HL-60 (cell line): ENCODE results near the gene C14orf132.

ENCODE experiments used
- DNase-seq, 2 experiments: peaks; one replicate each; pipeline ENCODE4 v3.0.0-alpha.2; 2010 to 2020; ENCODE audit warnings: low read depth in 1 of 2, low spot score in 1 of 2
- H3K27ac ChIP-seq: fragments of 250-450 bp; sonication (Bioruptor Pico); replicated peaks from 2 replicates; pipeline ENCODE4 v1.5.1; 2020; ENCODE audit warnings: mild to moderate bottlenecking, moderate library complexity
- H3K27me3 ChIP-seq: fragments of 250-450 bp; sonication (Bioruptor Pico); 2 replicates; pipeline ENCODE4 v1.5.1; 2021; ENCODE audit warnings: mild to moderate bottlenecking, moderate library complexity; ENCODE audit not compliant: insufficient read depth, poor library complexity, severe bottlenecking
- H3K4me3 ChIP-seq: replicated peaks from 2 replicates; pipeline ENCODE4 v1.5.1; 2011; ENCODE audit warnings: mild to moderate bottlenecking, control low read depth, low read length; ENCODE audit not compliant: insufficient read depth
- CTCF ChIP-seq: IDR thresholded peaks from one replicate; pipeline ENCODE4 v1.5.1; 2011; ENCODE audit warnings: low read length, control low read depth, inconsistent platforms; ENCODE audit not compliant: insufficient read depth
- GABPA ChIP-seq: IDR thresholded peaks from 2 replicates; pipeline ENCODE4 v1.6.1; 2012; ENCODE audit warnings: low read depth
- POLR2AphosphoS5 ChIP-seq: IDR thresholded peaks from 2 replicates; pipeline ENCODE4 v1.6.1; 2012; ENCODE audit warnings: low read depth
- SPI1 ChIP-seq: IDR thresholded peaks from 2 replicates; pipeline ENCODE4 v1.6.1; 2012; ENCODE audit warnings: low read depth, mild to moderate bottlenecking, borderline replicate concordance
- TF ChIP-seq, protein P1 (sequence below): IDR thresholded peaks from 2 replicates; pipeline ENCODE4 v1.6.1; 2012; ENCODE audit warnings: low read depth; ENCODE audit not compliant: insufficient replicate concordance

Gene C14orf132

DNA sequence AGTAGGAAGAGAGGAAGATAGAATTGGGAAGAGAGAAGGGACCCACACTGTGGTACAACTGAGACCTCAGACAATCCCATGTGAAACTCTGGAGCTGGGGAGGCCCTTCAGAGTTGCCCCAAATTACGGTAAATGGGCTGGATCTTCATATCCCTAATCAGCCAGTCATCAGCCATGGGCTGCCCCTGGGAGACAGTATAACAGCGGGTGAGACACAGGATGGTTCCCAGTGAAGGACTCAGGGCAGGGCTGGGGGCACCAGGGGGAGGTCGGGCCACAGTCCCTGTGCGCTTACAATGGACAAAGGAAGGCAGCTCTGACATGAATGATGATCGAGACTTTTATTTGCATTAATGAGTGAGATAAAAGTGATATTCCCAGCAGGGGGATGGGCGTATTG lies 91.2 kb downstream of the C14orf132 start:
- no peak for DNase-seq

GRCh38 chr14:96130854-96131253 lies 91.7 kb downstream of the C14orf132 start:
- Histone ChIP-seq H3K27me3 (no peaks in the 10 kb centered on the region), H3K4me3 (no peak overlapping the region), H3K27ac (peak overlapping the region; percentile 61)
- peak in 1 of 2 experiments; percentile 51 for DNase-seq
- TF ChIP-seq POLR2AphosphoS5 (no peak), CTCF (no peak), SPI1 (no peak), GABPA (no peak)
- TF ChIP-seq, protein P1, sequence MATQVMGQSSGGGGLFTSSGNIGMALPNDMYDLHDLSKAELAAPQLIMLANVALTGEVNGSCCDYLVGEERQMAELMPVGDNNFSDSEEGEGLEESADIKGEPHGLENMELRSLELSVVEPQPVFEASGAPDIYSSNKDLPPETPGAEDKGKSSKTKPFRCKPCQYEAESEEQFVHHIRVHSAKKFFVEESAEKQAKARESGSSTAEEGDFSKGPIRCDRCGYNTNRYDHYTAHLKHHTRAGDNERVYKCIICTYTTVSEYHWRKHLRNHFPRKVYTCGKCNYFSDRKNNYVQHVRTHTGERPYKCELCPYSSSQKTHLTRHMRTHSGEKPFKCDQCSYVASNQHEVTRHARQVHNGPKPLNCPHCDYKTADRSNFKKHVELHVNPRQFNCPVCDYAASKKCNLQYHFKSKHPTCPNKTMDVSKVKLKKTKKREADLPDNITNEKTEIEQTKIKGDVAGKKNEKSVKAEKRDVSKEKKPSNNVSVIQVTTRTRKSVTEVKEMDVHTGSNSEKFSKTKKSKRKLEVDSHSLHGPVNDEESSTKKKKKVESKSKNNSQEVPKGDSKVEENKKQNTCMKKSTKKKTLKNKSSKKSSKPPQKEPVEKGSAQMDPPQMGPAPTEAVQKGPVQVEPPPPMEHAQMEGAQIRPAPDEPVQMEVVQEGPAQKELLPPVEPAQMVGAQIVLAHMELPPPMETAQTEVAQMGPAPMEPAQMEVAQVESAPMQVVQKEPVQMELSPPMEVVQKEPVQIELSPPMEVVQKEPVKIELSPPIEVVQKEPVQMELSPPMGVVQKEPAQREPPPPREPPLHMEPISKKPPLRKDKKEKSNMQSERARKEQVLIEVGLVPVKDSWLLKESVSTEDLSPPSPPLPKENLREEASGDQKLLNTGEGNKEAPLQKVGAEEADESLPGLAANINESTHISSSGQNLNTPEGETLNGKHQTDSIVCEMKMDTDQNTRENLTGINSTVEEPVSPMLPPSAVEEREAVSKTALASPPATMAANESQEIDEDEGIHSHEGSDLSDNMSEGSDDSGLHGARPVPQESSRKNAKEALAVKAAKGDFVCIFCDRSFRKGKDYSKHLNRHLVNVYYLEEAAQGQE = no peak

More for the DNA sequence above, 91.2 kb downstream of the C14orf132 start:
- no peaks in the 10 kb centered on the region for H3K27me3 ChIP-seq
- TF ChIP-seq, protein P1 = no peak
- TF ChIP-seq CTCF = no peak
- TF ChIP-seq POLR2AphosphoS5 = no peak
- no peak overlapping the region for H3K4me3 ChIP-seq
- H3K27ac ChIP-seq = peak overlapping the region; percentile 61

GRCh38 chr14:96131836-96132235 lies 92.7 kb downstream of the C14orf132 start:
- DNase-seq = no peak
- Histone ChIP-seq H3K4me3 (no peak overlapping the region), H3K27me3 (no peaks in the 10 kb centered on the region), H3K27ac (no peak overlapping the region)
- TF ChIP-seq POLR2AphosphoS5 (no peak), SPI1 (no peak), CTCF (no peak), GABPA (no peak)
- TF ChIP-seq, protein P1 = no peak
